ENCODE data around the gene NFATC2.

GRCh38 chr20:51565298-51566144, 23.0 kb upstream of the NFATC2 start:
- no peak for TF ChIP-seq CTCF (IDR thresholded peaks at IDR 0.05; ENCODE audit: insufficient read depth, low read length)
- no peak for TF ChIP-seq SPI1 (IDR thresholded peaks at IDR 0.05; ENCODE audit: borderline replicate concordance, low read depth)

Measured in HL-60 (cell line).